AG04450 (cell line): ENCODE data around the gene TRAF3IP1. TPM values are rescaled to one million over a fixed set of nuclear protein-coding genes. Genes with fewer than 3 reads are reported as not detected.

ENCODE experiments used
- CTCF ChIA-PET: fragments of 300-600, 350-600 bp; formaldehyde crosslinking; extraction: SDS; loops from one replicate; lab custom pipeline; 2022; ENCODE audit warnings: antibody characterized with exemption, inconsistent platforms; lab: Charles Lee
- POLR2A ChIA-PET: fragments of 350-600 bp; formaldehyde crosslinking; extraction: SDS; loops from one replicate; lab custom pipeline; 2021; ENCODE audit warnings: antibody characterized with exemption, inconsistent platforms; lab: Yijun Ruan, JAX
- DNase-seq: peaks from one replicate; pipeline ENCODE4 v3.0.0-alpha.2; 2011; ENCODE audit warnings: low read depth, low spot score
- H3K27ac ChIP-seq: one replicate; pipeline ENCODE4 v1.5.1; 2012; ENCODE audit warnings: low read depth, low read length, control low read depth
- H3K27me3 ChIP-seq: one replicate; pipeline ENCODE4 v1.6.0; 2012; ENCODE audit warnings: low read length; ENCODE audit not compliant: control insufficient read depth, insufficient read depth
- H3K4me3 ChIP-seq: 2 replicates; pipeline ENCODE4 v1.5.1; 2011; ENCODE audit warnings: mild to moderate bottlenecking, low read depth, low read length, control low read depth
- H3K9me3 ChIP-seq: 2 replicates; pipeline ENCODE4 v1.5.1; 2012; ENCODE audit warnings: low read length; ENCODE audit not compliant: control insufficient read depth, insufficient read depth
- CTCF ChIP-seq: IDR thresholded peaks from 2 replicates; pipeline ENCODE4 v1.5.1; 2011; ENCODE audit warnings: low read depth, low read length, control low read depth, inconsistent platforms
- polyA plus RNA-seq: library from polyadenylated mRNA; depleted of rRNA; stranded (reverse); fragments of >200 nt; gene quantifications from 2 replicates; pipeline ENCODE4 v1.2.3, GENCODE V29; 2011

The TRAF3IP1 gene
- polyA plus RNA-seq, 1 experiment, result 5.9 TPM

- Histone ChIP-seq H3K4me3 (no peak overlapping the region), H3K27me3 (peaks cover 10% of the 10 kb centered on the region), H3K27ac (no peak overlapping the region), H3K9me3 (no peaks in the 10 kb centered on the region; the same call in 1 of the 2 replicates)
- ChIA-PET POLR2A (no interaction called here), CTCF (no interaction called here)
- no peak for TF ChIP-seq CTCF
- DNase-seq, result no peak
Observed at GRCh38 chr2:238313289-238313990, 6.9 kb upstream of the TRAF3IP1 start.

DNA sequence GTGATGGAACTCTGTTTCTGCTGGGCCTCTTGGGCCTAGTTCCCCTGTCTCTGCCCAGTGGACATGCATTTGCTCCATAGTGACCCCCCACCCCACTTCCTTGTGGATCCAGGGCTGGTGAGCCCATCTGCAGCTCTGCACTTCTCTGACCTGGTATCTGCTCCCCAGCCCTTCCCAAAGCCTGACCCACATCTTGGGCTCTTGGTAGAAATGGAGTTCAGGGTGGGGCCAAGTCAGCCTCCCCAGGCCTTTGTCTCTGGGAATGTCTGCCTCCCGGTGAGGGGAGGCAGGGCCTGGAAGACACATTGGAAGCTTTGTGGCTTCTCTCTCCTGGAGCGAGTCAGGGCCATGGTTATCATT is 6.3 kb upstream of the TRAF3IP1 start:
- POLR2A ChIA-PET, result no interaction called here
- DNase-seq, result no peak
- CTCF ChIA-PET, result no interaction called here
- TF ChIP-seq CTCF, result no peak
- Histone ChIP-seq H3K27ac (no peak overlapping the region), H3K9me3 (no peaks in the 10 kb centered on the region; the same call in 1 of the 2 replicates), H3K27me3 (peaks cover 7% of the 10 kb centered on the region), H3K4me3 (no peak overlapping the region)

- Histone ChIP-seq H3K27ac (no peak overlapping the region), H3K4me3 (no peak overlapping the region), H3K27me3 (peaks cover 7% of the 10 kb centered on the region), H3K9me3 (no peaks in the 10 kb centered on the region; the same call in 1 of the 2 replicates)
- DNase-seq, result no peak
- TF ChIP-seq CTCF, result no peak
- ChIA-PET POLR2A (no interaction called here), CTCF (no interaction called here)
Observed at GRCh38 chr2:238314576-238314975, 5.7 kb upstream of the TRAF3IP1 start.

- ChIA-PET POLR2A (no interaction called here), CTCF (no interaction called here)
- no peak for TF ChIP-seq CTCF
- H3K27me3 ChIP-seq, result peaks cover 7% of the 10 kb centered on the region
- no peaks in the 10 kb centered on the region; the same call in 1 of the 2 replicates for H3K9me3 ChIP-seq
- DNase-seq, result no peak
- H3K27ac ChIP-seq, result no peak overlapping the region
- no peak overlapping the region for H3K4me3 ChIP-seq
Observed at GRCh38 chr2:238315031-238315595, 5.2 kb upstream of the TRAF3IP1 start.

DNA sequence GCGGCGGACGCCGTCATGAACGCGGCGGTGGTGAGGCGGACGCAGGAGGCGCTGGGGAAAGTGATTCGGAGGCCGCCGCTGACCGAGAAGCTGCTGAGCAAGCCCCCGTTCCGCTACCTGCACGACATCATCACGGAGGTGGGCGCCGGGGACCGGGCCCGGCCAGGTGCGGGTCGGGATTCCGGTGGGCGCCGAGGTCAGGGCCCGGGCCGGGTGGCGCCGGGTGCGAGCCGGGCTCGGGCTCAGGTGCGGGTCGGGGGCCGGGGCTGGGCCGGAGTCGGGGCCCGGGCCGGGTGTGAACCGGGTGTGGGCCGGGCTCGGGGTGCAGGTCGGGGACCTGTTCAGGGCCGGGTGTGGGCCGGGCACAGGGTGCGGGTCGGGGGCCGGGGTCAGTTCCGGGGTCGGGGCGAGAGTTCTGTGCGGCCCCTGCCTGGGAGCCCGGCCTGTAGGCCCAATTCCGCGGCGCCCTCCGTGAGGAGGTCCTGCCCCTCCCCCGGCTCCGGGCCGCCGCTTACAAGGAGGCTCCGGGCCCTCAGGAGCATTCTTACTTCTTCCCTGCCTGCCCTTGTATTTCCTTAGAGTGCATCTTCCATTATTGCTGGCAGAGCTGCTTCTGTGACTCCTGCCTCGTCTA is 447 bp downstream of the TRAF3IP1 start:
- DNase-seq, result no peak
- ChIA-PET CTCF (no interaction called here), POLR2A (no interaction called here)
- no peak for TF ChIP-seq CTCF
- Histone ChIP-seq H3K9me3 (no peaks in the 10 kb centered on the region), H3K27ac (no peak overlapping the region), H3K4me3 (peak overlapping the region; percentile 71), H3K27me3 (peaks cover 3% of the 10 kb centered on the region)
